DLD1 (cell line): ENCODE results near the gene GSKIP.

Source experiments
- in situ Hi-C: cut with HindIII; loops from 2 replicates; pipeline ENCODE4 v1.10.0; 2017; ENCODE audit warnings: low sequenced_read_pairs

Gene GSKIP

GRCh38 chr14:96373538-96373937 lies 10.2 kb downstream of the GSKIP start:
- in situ Hi-C loops = no loop called here

DNA sequence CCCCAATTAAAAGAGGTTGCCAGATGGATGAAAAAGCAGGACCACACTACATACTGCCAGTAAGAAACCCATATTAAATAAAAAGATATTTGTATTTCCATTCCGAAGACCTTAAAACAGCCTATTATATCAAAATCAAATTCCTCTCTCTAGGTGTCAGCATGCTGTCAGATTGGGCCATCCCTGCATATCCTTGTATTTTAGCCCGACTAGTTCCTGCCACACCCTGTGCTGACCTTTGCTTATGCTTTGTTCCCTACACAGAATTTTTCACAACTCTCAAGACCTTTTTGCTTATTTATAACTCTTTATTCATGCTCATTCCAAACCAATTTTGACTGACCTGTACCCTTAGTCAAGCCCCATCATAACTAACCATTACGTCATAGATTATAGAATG lies 12.8 kb downstream of the GSKIP start:
- in situ Hi-C loops = no loop called here

GRCh38 chr14:96380735-96381134 lies 17.4 kb downstream of the GSKIP start:
- in situ Hi-C loops = no loop called here

GRCh38 chr14:96383445-96383844 lies 20.1 kb downstream of the GSKIP start:
- in situ Hi-C loops = no loop called here

DNA sequence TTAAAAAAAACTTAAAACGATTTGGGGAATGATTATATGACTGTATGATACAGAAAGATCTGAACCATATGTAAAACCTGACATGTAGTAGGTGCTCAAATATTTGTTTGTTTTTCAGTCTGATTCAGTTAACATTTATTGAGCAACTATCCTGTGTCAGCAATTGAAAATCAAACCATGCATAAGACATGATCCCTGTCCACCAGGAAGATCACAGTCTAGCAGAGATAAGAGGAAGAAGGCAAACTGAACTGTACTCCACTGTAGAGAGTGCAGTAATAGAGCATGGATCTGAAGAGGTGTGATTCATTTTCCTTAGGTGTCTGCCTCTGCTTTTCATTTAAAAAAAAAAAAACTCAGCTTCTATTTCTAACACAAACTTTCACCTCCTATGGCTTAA lies 20.7 kb downstream of the GSKIP start:
- in situ Hi-C loops = no loop called here

DNA sequence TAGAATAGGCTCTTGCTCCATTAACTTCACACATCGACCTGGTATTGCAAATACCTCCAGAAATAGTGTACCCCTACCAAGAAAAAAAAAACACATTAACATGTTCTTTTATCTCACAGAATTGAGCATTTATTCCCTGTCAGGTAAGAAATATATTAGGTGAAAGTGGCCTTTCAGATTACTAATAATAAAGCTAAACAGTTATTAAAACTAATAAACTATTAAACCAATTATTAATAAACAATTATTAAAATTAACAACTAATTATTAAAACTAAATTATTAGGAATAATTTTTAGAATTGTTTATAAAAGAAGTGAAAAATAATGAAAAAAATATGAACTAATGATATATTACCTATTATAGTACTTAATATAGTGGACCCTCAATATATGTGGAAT lies 21.4 kb downstream of the GSKIP start:
- in situ Hi-C loops = no loop called here

DNA sequence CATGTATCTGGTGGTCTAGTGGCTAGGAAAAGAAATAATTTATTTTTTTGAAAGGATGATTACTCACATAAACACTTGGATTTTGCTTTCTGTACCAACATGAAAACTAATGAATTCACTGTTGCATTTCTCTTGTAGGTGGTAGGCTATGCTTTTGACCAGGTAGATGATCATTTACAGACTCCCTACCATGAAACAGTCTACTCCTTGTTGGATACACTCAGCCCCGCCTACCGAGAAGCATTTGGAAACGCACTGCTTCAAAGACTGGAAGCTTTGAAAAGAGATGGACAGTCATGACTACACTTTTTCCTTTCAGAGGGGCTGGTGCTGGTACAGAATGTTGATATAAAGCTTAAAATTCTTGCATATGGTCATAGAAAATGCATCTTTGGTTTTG lies 22.1 kb downstream of the GSKIP start:
- in situ Hi-C loops = no loop called here

- in situ Hi-C loops = no loop called here
These were observed 27.6 kb downstream of the GSKIP start for GRCh38 chr14:96390965-96391292.

DNA sequence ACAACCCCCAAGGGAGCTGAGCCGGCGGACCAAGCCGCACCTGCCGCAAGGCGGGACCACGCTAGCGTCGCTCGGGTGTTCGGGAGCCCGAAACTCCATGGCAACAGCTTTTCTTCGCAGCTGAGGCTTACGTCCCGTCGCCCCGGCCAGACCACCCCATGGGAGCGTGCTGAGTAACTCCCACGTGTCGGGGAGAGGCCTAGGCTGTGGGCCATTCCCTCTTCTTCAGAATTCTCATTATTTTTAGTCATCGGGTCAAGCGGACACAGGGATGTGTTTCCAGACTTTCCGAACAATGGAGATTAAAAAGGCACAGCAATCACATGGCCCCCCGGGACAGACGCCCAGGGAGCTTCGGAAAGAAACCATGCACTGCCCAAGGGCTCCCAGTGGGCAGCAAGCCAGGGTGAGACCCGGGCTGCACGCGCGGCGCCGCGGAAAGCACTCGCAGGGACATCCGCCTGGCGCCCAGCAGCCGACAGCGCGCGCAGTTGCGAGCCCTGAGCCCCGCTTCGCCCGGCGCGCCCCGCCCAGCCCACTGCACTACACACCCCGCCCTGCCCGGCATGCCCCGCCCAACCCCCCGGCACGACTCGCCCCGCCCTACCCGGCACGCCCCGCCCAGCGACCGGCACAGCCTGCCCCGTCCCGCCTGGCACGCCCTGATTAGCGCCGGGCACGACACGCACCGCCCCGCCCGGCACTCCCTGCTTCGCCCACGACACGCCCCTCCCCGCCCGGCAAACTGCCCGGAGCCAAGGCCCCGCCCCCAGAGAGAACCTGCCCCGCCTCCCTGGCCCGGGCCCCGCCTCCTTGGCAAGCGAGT lies 28.2 kb downstream of the GSKIP start:
- in situ Hi-C loops = no loop called here

- in situ Hi-C loops = no loop called here
These were observed 29.9 kb downstream of the GSKIP start for GRCh38 chr14:96393071-96393691.

- in situ Hi-C loops = no loop called here
These were observed 30.9 kb downstream of the GSKIP start for GRCh38 chr14:96394047-96394815.

DNA sequence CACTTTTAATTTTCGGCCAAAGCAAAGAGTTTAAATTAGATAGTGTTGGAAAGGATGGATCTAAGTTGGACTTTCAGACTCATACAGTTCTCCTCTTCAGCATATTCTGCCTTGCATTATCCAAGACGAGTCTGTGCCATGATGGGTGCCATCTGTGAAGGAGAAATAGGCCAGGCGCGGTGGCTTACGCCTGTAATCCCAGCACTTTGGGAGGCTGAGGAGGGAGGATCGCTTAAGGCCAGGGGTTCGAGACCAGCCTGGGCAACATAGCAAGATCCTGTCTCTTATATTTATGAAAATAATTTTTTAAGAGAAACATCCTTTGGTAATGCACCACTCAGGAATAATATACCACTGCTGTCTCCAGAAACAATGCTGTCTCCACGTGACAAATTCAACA lies 35.1 kb downstream of the GSKIP start:
- in situ Hi-C loops = no loop called here

DNA sequence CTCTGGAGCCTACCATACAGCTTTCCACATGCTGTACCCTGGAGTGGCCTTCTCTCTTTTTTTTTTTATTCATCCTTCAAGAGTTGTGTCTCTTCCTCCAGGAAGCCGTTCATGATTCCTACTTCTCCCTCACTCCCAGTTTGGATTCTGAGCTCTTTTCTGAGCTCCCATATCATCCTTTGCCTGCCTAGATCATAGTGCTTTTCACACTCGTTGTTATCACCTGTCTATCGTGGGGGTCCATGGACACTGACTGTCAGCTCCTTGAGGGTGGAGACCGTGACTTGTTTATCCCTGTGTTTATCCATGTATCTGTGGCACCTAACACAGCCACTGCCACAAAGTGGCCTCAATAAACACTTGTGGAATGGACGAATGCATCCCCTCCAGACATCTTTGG lies 35.6 kb downstream of the GSKIP start:
- in situ Hi-C loops = no loop called here

- in situ Hi-C loops = no loop called here
These were observed 36.1 kb downstream of the GSKIP start for GRCh38 chr14:96399405-96399804.

DNA sequence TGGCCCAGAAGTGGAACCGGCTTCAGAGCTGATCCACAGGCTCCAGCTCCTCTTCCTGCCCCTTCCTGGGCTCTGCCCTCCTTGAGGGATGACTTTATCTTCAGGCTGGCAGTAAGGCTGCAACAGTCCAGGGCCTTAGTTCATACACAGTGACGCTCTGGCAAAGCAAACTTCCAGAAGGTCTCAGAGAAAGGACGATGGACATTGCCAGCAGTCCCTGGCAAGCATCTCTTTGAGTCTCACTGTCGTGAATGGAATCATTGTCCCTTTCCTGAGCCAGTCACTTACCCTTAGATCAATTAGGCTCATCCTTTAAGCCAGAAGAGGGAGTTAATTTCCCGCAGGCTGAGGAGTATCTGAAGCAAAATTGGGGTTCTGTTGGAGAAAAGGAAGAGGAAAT lies 37.2 kb downstream of the GSKIP start:
- in situ Hi-C loops = no loop called here

GRCh38 chr14:96403409-96403808 lies 40.1 kb downstream of the GSKIP start:
- in situ Hi-C loops = no loop called here

- in situ Hi-C loops = no loop called here
These were observed 42.4 kb downstream of the GSKIP start for GRCh38 chr14:96405677-96406076.

- in situ Hi-C loops = no loop called here
These were observed 44.7 kb downstream of the GSKIP start for GRCh38 chr14:96407935-96408570.

GRCh38 chr14:96408608-96409007 lies 45.3 kb downstream of the GSKIP start:
- in situ Hi-C loops = no loop called here

DNA sequence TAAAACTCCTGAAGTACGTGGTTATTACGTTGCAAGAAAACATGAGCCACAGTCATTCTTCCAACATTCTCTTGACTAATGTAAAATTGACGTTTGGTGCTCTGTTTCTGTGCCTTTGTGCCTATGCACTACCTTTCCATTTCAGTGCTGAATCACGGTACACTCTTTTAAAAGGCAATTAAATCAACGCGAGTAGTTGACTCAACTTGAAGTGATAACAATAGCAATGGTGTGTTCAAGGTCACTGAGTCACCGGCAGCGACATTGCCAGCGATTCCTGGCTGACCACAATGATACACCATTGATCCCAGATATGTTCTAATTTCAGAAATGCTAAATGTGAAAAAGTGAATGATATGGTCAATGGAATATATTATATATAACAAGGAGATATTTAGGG lies 46.4 kb downstream of the GSKIP start:
- in situ Hi-C loops = no loop called here

- in situ Hi-C loops = no loop called here
These were observed 46.8 kb downstream of the GSKIP start for GRCh38 chr14:96410119-96410518.

DNA sequence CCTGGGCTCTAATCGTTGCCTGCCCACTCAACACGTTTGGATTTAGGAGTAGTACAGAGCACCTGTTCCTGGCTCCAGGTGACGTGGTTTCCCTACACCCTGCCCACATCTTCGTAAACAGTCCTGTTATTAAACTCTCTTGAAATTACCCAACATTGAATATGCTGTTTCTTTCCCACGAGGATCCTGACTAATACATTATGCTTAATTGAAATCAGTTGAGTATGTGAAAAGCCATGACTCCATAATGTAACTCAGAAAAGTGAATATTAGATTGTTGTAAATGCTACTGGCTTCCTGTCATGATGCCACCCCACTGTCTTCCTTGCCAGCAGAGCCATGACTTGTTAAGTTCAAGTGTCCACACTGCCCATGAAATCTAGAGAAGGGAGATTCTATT lies 50.2 kb downstream of the GSKIP start:
- in situ Hi-C loops = no loop called here
